B cell (primary cell): Measurements from ENCODE around the gene KCNH3.

ENCODE experiments used
- CTCF ChIP-seq: fragments of 200-600 bp; IDR thresholded peaks from one replicate; pipeline ENCODE4 v1.8.0; 2022; ENCODE audit warnings: antibody characterized with exemption, mild to moderate bottlenecking
- EZH2 ChIP-seq: IDR thresholded peaks from 2 replicates; pipeline ENCODE4 v1.6.1; 2012; ENCODE audit warnings: borderline replicate concordance, low read depth, mild to moderate bottlenecking, moderate library complexity, low read length; ENCODE audit not compliant: insufficient read depth, poor library complexity, severe bottlenecking

DNA sequence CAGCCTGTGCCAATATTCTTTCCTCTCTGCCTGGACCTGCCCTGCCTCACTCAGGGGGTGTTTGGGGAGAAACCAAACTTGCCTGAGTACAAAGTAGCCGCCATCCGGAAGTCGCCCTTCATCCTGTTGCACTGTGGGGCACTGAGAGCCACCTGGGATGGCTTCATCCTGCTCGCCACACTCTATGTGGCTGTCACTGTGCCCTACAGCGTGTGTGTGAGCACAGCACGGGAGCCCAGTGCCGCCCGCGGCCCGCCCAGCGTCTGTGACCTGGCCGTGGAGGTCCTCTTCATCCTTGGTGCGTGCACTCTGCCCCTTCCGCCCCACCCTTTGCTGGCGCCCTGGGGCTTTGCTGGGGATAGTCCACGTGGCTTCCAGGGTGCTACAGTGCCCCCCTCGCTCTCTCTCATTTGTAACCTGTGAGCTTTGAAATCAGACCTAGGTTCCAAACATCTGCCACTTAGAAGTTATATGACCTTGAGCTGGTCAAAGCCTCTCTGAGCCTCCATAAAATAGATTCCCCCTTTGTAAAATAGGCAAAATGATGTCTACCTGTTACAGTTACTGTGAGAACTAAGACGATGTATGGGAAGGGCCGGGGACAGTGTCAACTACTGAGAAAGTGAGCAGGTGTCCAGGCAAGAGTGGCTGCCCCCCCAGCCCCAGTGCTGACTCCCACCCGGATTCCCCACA lies 4.5 kb downstream of the KCNH3 start:
- TF ChIP-seq CTCF (no peak), EZH2 (no peak)
